ENCODE results near the gene RPLP1.

Gene RPLP1

GRCh38 chr15:69472046-69472445 is 19.4 kb downstream of the RPLP1 start:
- no peak for DNase-seq

- no peak for DNase-seq
These were observed 19.9 kb downstream of the RPLP1 start for GRCh38 chr15:69472562-69472961.

DNA sequence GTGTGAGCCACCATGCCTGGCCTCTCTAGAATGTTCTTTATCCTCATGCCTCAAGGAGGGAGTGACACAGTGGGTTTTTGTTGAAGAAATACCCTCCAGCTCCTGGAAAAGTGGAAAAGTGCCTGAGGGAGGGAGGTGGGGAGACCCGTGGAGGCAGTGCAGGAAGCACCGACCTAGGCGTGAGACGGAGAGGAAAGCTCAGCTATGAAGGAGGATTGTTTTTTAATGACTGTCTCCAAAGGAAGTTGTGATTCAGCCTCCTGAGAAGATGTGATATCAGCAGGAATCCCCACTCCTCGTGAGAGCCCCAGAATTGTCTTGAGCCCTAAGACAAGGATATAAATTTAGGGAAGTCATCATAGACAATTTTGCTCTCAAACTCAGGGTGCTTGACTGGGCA is 21.7 kb downstream of the RPLP1 start:
- no peak for DNase-seq

DNA sequence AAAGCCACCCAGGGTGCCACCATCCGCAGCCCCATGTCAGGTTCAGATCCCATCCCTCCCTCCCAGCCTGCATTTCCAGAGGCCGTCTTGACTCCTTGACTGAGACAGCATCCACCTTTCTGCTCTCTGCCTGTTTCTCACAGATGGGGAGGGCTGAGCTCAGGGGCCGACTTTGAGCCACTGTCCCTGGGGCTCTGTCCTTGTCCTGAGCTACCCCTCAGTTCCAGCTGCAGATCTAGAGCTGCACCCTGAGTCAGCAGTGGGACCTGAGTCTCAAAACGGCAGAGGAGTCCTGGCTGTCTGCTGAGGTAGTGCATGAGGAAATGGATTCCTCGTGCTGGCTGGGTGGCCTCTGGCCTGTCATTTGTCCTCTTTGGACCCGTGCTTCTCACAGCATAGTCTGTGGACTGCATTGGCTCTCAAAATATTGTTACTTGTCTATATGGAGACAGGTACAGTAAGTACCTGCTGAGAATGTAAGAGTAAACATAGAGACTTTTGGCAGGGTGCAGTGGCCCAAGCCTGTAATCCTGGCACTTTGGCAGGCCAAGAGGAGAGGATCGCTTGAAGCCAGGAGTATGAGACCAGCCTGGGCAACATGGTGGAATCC is 22.3 kb downstream of the RPLP1 start:
- no peak for DNase-seq

DNA sequence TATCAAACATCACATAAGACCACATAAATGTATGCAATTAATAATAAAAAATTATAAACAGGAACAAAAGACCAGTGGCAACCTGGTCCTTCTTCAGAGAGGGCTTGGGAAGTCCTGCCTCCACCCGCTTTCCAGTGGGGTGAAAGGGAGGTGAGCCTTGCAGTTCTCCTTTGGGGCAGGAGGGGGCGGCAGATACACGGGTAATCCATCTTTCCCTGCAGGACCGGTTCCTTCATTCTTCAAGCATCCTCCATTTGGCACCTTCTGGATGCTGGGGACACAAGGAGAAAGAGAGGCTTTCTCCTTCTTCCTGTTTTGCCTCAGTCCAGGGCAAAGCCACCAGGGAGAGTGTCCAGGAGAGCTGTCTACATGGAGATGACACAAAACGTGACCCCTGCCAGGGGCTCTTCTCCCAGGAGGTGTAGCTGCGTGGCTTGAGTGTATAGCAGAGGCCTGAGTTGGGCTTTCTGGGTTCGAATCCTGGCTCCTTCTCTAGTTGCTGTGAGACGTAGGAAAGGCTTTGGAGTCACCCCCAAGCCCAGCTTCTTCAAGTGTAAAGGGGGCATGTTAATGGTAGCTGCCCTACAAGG is 23.2 kb downstream of the RPLP1 start:
- peak; percentile 62 for DNase-seq

GRCh38 chr15:69476704-69477473 is 24.3 kb downstream of the RPLP1 start:
- DNase-seq, result no peak

GRCh38 chr15:69478259-69478781 is 25.7 kb downstream of the RPLP1 start:
- DNase-seq, result peak; percentile 38

- no peak for DNase-seq
These were observed 26.5 kb downstream of the RPLP1 start for GRCh38 chr15:69479081-69479480.

DNA sequence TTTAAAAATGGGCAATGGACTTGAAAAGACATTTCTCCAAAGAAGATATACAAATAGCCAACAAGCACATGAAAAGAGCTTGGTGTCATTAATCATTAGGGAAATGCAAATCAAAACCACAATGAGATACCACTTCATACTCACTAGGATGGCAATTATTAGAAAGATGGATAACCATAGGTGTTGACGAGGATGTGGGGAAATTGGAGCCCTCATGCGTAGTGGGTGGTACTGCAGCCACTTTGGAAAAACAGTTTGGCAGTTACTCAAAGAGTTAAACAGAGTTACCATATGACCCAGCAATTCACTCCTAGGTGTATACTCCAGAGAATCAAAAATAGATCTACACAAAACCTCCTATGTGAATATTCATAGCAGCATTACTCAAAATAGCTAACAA is 27.4 kb downstream of the RPLP1 start:
- no peak for DNase-seq

DNA sequence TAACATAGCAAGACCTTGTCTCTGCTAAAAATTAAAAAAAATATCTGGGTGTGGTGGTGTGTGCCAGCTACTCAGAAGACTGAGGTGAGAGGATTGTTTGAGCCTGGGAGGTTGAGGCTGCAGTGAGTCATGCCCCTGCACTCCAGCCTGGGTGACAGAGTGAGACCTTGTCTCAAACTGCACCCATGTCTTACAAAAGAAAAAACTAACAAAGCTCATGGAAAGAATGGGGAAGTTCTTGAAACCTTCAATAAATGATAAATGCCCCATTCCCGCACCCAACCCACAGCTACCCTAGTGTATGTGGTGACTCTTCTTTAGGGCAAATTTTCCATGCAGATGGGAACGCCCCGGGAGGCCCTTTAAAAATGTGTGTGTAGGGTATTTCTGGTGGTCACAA is 28.3 kb downstream of the RPLP1 start:
- peak; percentile 49 for DNase-seq

GRCh38 chr15:69482686-69483256 is 30.2 kb downstream of the RPLP1 start:
- DNase-seq, result no peak

DNA sequence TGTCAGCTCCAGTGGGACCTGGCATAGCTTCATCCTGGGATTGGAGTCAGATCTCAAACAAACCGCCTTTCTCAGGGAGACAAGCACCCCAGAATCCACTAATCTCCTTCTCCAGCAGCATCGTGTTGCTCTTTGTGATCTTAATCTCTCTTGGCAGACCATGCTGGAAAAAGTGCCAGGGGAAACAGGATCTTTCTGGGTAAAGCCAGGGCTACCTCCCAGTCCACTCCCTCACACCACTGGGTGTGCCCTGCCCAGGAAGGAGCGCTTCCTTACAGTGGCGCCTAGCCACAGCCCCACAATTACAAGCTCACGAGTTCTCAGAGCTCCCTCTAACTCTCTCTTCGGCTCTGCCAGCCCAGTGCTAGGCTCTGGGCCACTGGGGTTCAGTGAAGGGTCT is 32.2 kb downstream of the RPLP1 start:
- no peak for DNase-seq

DNA sequence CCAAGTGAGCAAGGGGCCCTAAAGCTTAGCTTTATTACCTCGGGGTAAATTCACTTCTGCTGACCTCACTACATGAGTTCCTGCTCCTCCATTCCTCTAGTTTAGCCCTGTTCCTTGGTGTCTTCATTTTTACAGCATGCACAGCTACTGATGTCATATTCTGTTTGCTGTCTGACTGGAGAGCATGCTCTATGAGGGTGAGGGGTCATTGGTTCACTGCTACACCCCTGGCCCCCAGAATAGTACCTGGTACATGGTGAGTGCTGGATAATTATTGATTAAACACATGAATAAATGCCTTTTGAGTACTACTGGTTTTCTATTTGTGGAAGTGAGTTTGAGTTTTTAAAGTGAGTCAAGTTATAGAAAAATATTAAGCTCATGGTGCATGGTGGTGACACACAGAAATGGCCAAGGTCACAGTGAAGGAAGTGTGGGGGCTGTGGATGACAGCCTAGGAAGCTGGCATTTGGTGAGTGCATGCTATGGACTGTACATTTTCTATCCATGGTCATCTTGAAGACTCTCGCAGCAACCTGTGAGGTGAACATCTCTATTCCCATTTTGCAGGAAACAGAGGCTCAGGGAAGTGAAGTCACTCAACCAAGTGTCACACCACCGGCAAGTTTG is 34.0 kb downstream of the RPLP1 start:
- DNase-seq, result no peak

GRCh38 chr15:69489073-69489571 is 36.5 kb downstream of the RPLP1 start:
- DNase-seq, result peak; percentile 33

DNA sequence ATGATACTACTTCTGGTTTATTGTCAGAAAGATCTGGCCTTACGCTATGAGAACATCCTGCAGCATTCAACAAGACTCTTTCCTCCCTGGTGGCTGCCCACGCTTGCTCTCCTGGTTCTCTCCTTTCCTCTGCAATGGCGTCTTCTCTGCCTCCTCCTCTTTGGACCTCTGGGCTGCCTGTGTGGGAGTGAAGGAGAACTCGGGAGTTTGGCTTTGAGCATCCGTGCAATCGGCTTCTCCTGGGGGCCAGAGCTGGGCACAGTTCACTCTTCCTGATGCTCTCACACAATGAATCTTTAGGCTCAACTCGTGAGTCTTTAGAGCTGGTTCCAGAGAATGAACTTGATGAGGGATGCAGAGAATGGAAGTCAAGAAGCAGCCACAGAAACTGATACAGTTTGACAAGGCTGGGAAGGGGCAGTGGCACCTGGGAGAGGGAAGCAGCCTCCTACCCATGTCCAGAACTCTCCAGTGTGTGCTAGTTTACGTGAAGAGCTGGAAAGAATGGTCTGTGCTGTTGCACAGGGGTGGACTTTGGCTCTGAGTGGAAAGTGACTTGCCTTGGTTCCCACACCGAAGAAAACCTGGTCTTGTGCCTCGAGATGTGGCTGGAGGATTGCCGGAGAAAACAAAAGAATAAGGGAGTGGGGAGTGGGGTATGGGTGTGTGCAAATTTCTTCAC is 37.9 kb downstream of the RPLP1 start:
- DNase-seq, result no peak

DNA sequence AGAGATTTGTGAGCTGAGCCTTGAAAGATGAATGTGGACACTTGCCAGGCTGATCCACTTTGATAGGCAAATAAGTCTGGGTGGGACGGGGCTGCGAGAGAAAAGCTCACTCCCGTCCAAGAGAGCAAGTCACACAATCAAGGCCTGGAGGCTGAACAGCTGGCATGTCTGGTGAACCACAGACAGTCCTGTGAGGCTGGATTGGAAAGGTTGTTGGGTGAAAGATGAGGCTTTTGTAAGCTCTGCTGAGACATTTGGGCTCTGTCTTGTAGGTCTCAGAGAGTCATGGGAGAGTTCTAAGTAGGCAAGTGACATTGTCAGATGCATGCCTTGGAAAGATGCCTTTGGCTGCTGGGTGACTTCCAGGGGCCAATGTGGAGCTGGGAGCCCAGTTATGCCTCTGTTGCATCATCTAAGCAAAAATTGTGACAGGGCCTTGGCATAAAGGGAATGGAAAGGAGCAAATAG is 38.5 kb downstream of the RPLP1 start:
- DNase-seq, result no peak

GRCh38 chr15:69493406-69493805 is 40.8 kb downstream of the RPLP1 start:
- DNase-seq, result no peak

DNA sequence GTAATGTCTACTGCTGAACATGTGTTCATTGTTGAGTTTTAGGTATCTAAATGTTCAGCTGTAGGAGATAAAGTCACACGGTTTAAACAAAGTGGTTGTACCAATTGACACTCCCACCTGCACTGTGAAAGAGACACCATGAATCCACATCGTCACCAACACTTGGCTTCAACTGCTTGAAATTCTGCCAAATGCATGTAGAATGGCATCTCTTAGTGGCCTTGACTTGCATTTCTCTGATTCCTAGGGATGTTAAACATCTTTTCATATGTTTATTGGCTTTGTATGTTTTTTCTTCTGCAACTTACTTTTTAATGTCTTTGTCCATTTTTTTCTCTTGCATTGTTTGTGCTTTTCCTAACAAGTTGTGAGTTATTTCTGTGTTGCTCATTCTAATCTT is 43.4 kb downstream of the RPLP1 start:
- DNase-seq, result no peak

DNA sequence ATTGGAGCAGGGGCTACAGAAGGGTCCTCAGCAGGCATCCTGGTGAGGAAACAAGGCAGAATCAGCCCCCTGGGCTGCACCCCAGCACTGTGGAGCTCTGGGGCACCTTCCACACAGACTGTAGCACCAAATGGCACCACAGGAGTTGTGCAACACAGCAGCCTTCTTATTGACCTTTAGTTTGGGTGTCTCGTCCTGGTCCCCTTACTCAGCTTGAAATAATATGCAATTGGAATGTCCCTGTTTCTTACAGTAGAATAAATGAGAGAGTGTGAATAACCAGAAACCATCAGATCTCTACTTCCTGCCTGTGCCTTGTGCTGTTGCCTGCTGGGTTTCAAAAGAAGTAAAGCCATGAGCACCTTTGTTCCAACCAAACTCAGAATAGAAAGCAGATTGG is 44.5 kb downstream of the RPLP1 start:
- DNase-seq, result peak; percentile 30

GRCh38 chr15:69497667-69498066 is 45.0 kb downstream of the RPLP1 start:
- DNase-seq, result peak; percentile 53

DNA sequence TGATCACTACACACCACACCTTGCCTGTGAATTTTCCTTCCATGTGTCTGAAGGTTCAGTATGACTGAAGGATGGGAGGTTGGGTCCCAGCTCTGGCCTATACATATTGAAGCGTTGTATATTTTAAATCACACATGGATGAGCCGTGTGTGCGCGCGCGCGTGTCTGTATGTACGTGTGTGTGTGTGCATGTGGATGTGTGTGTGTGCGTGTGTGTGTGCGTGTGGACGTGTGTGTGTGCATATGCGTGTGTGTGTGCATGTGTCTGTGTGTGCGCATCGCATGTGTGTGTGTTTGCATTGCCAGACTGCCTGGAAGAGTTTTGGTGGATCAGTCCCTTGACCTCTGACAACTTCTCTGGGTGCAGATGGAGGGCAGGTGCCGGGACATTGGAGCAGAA is 45.7 kb downstream of the RPLP1 start:
- DNase-seq, result no peak

DNA sequence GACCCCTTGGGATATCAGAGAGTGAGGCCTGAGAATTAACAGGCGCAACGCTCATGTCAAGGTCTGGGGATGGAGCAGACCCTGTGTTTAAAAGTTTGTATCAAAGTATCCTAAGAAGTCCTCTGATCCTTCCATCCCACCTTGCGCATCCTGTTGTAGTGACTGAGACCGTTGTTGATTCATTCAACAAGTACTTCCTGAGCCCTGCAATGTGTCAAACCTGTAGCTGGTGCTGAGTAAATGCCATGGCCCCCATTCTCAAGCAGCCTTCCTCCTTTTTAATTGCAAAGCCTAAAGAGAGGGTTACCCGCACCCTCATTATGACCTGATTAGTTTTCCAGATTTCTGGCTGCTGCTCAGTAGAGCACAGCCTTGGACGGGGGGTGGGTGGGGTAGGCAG is 46.4 kb downstream of the RPLP1 start:
- DNase-seq, result no peak
